ENCODE results near the gene LRIG2. TPM values are rescaled to one million over a fixed set of nuclear protein-coding genes. Genes with fewer than 3 reads are reported as not detected.
"Not testable (repeated sequence)": the region's sequence is repeated elsewhere in the genome, so short reads cannot be mapped to it uniquely, and the experiment has no call there.

LRIG2 gene
- total RNA-seq, 1 donor from 2014 or later, result 6.3 TPM

GRCh38 chr1:113053344-113054126 is 19.5 kb upstream of the LRIG2 start:
- Histone ChIP-seq H3K9me3 (replicated peaks) (no peaks in the 10 kb centered on the region), H3K36me3 (no peaks in the 10 kb centered on the region), H3K4me1 (peaks cover 2% of the 10 kb centered on the region), H3K27ac (replicated peaks) (no peak overlapping the region), H3K27me3 (ENCODE audit: low read depth) (no peaks in the 10 kb centered on the region), H3K4me3 (no peak overlapping the region)
- intact Hi-C loops (cut with micrococcal nuclease), result no loop called here
- DNase-seq, result no peak
- no peak for TF ChIP-seq CTCF (IDR thresholded peaks at IDR 0.05; ENCODE audit: borderline replicate concordance)

- no peak for TF ChIP-seq CTCF (IDR thresholded peaks at IDR 0.05; ENCODE audit: borderline replicate concordance)
- DNase-seq, result no peak
- Histone ChIP-seq H3K9me3 (replicated peaks) (no peaks in the 10 kb centered on the region), H3K4me1 (peaks cover 14% of the 10 kb centered on the region), H3K27me3 (ENCODE audit: low read depth) (no peaks in the 10 kb centered on the region), H3K36me3 (no peaks in the 10 kb centered on the region), H3K4me3 (no peak overlapping the region), H3K27ac (replicated peaks) (no peak overlapping the region)
- intact Hi-C loops (cut with micrococcal nuclease), result loop anchor here (5.0 kb wide), 1 partner anchor 183 kb away; no protein-coding TSS in a partner anchor
Observed at GRCh38 chr1:113055570-113055969, 17.4 kb upstream of the LRIG2 start.

GRCh38 chr1:113057006-113057405 is 16.0 kb upstream of the LRIG2 start:
- Histone ChIP-seq H3K9me3 (replicated peaks) (no peaks in the 10 kb centered on the region), H3K4me1 (peaks cover 14% of the 10 kb centered on the region), H3K27me3 (ENCODE audit: low read depth) (no peaks in the 10 kb centered on the region), H3K27ac (replicated peaks) (no peak overlapping the region), H3K4me3 (no peak overlapping the region), H3K36me3 (no peaks in the 10 kb centered on the region)
- no peak for DNase-seq
- no peak for TF ChIP-seq CTCF (IDR thresholded peaks at IDR 0.05; ENCODE audit: borderline replicate concordance)
- intact Hi-C loops (cut with micrococcal nuclease), result loop anchor here (5.0 kb wide), 1 partner anchor 185 kb away; no protein-coding TSS in a partner anchor

- DNase-seq, result no peak
- H3K4me1 ChIP-seq, result peaks cover 14% of the 10 kb centered on the region
- intact Hi-C loops (cut with micrococcal nuclease), result loop anchor here (5.0 kb wide), 1 partner anchor 187 kb away; no protein-coding TSS in a partner anchor
- no peaks in the 10 kb centered on the region for H3K27me3 ChIP-seq (ENCODE audit: low read depth)
- H3K36me3 ChIP-seq, result no peaks in the 10 kb centered on the region
- peak overlapping the region; percentile 41 for H3K27ac ChIP-seq (replicated peaks)
- no peak for TF ChIP-seq CTCF (IDR thresholded peaks at IDR 0.05; ENCODE audit: borderline replicate concordance)
- H3K4me3 ChIP-seq, result no peak overlapping the region
- no peaks in the 10 kb centered on the region for H3K9me3 ChIP-seq (replicated peaks)
Observed at GRCh38 chr1:113058941-113059706, 13.9 kb upstream of the LRIG2 start.

GRCh38 chr1:113063456-113063855 is 9.5 kb upstream of the LRIG2 start:
- H3K27me3 ChIP-seq (ENCODE audit: low read depth); intact Hi-C loops (cut with micrococcal nuclease); H3K4me3 ChIP-seq; DNase-seq; H3K36me3 ChIP-seq; H3K9me3 ChIP-seq (replicated peaks); H3K27ac ChIP-seq (replicated peaks): not testable (repeated sequence)
- H3K4me1 ChIP-seq, result peaks cover 13% of the 10 kb centered on the region

Measured in left ventricle myocardium inferior (tissue), 1 donor.